HK-2 (cell line): ENCODE measurements around the gene SULF2.

Experiments used
- DNase-seq: peaks from one replicate; pipeline ENCODE4 v3.0.0-alpha.2; 2018; ENCODE audit not compliant: unreplicated experiment

Gene SULF2

DNA sequence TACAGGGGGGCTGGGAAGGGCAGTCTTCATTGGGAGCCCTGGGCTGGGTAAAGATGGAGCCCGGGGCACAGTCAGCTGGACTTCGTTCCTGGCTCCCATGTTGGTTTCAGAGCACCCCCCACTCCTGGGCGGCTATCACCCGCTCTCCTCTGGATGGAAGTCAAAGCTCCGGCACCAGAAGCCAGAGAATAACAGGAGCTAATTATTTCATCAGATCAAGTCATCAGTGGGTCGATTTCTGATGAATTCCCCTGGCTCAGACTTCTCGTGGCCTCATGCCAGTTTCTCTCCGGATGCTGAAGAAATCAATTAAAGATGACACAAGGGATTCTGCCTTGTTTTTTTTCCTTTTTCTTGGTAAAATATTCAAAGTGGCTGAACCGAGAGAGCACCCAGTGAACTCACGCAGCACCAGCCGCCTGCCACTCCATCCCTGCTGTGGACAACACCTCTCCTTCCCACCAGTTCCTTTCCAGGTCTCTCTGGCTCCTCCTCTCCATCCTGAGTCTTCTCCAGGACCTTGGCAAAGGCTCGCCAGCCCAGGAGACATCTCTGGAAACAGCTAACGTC is 22.5 kb downstream of the SULF2 start:
- DNase-seq, result no peak

DNA sequence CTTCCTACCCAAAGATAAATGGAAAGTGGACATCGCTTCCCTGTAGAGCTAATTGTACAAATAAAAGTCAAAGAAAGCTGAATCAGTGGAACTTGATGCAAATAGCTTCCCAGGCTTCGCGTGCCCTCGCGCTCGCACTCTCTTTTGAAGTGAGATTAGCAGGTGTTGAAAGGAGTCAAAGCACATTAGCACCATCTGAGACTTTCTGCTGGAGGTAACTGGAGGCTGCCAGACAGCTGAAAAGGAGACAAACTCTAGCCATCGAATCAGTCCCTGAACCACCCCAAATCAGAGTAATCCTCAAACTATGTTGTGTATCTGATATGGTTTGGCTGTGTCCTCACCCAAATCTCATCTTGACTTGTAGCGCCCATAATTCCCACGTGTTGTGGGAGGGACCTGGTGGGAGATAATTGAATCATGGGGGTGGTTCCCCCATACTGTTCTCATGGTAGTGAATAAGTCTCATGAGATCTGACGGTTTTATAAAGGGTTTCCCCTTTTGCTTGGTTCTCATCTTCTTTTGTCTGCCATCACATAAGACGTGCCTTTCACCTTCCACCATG is 23.7 kb downstream of the SULF2 start:
- no peak for DNase-seq

DNA sequence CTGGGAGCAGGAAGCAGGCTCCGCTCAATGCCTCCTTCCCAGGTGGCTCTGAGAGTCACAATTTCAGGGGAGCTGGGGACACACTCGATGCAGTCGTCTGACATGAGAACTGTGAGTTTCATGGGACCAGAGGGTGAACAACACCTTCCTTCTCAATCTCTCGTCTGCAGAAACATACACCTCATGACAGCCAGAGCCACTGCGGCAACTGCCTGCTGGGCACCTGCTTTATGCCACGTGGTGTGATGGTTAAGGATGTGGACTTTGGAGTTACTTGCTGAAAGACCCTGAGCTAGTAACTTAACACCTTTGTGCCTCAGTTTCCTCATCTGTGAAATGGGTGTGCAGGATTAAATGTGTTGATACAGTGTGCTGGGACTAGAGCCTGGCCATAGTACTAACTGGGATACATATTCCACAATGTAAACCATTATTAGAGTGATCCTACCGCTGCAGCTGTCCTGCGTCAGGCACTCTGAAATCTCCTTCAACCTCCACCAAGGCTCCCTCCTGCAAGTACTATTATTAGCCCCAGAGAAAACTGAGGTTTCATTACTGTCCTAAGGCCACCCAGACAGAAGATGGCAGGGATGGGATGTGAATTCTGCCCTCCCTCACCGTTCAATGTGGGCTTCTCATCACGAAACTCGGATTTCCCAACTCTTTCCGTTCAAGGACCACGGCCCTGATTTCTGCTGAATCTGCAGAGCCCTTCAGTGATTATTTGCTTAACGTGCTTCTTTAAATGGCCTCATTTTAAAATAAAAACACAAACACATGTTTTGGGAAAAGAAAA is 24.4 kb downstream of the SULF2 start:
- DNase-seq, result no peak

DNA sequence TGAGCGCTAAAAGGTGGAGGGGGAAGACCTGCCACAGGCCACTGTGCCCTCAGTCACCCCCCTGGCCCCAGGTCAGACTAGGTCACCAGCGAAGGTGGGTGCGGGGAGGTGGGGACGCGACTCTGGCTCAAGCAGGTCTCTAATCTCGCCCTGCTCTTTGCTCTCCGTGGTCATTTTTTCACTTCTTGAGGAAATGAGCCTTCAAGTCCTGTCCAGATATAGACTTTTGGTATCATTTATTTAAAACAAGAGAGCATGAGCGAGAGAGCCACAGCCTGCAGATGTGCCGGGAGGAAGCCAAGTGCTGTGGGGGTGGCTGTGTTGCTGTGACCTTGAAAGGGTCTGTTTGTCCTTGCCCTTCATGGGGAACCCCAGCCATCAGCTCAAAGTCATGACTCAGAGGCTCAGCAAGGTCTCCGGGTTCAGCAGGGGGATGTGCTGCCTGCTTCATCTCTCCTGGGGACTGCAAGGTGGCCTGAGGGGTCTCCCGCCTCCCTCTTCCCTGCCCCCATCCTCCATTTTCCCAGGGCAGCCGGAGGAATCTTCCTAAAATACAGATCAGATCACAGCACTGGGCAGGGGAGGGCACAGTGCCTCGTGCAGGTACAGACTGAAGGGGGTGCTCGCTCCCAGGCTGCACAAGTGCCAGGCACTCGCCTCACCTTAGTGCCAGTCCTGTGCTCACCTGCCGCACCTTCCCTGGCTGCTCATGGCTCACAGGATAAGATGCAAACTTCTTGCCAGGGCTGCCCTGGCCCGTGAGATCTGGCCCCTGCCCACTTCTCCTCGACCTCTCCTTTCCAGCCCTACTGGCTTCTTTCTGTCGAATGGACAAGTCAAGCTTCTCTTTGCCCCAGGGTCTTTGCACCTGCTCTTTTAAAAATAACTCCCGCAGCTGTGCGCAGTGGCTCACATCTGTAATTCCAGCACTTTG is 26.5 kb downstream of the SULF2 start:
- no peak for DNase-seq

DNA sequence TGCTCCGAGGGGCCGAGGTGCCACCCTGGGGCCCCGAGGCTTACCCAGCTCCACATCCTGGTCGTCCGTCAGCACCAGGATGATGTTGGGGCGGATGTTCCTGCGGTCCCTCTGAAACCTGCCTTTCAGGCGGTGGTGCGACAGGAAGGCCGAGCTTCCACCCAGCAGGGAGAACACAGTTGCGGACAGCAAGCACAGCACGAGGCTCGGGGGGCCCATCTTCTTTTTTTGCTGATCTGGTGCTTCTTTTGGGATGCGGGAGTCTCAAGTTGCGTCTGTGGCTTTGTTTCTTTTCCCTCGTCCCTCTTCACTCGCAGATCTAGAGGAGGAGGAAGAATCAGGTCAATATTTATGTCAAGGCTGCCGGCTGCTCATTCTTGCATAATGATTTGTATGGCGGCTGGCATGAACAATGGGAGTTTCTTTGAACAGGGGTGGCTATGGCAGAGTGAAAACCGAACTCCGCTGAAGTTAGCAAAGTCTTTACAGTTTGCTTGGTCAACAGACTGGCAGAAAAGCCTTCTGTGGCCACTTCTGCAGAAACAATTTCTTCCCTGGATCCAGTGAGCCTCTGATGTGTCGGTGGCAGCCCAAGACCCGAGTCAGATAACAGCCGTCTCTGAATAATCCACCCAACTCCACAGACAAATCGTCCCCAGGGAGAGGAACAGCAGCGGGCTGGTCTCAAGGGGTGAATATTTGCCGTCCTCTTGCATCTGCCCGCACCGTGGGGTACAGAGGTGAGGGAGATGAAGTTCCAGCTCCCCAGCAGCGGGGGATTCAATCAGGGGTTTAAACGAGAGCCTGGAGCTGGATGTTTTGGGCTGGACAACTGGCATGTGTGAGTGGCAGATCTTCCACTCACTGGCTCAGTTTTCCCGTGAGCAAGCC is 27.9 kb downstream of the SULF2 start:
- DNase-seq, result no peak

DNA sequence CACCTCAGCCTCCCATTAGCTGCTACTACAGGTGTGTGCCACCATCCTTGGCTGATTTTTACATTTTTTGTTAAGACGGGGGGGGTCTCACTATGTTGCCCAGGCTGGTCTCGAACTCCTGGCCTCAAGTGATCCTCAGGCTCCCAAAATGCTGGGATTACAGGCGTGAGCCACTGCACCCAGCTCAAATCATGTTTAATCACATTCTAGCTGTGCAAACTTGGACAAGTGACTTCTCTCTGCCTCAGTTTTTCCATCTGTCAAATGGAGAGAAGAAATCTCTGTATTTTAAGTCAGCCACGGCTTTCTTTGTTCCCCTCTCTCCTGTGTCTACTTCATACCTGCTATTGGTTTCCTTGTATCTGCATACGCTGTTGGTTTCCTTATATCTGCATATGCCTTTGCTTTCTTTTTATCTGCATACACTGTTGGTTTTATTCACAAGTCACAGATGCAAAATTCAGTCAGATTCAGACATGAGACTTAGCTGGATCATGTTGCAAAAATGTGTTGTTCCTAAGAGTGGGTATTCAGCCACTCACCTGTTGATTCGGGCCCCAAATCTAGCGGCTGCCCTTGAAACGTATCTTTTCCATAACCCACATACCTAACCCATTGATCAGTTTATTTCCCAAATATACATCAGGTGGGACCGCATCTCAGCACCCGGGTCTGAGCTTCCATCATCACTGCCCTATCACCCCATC is 30.2 kb downstream of the SULF2 start:
- DNase-seq, result no peak

DNA sequence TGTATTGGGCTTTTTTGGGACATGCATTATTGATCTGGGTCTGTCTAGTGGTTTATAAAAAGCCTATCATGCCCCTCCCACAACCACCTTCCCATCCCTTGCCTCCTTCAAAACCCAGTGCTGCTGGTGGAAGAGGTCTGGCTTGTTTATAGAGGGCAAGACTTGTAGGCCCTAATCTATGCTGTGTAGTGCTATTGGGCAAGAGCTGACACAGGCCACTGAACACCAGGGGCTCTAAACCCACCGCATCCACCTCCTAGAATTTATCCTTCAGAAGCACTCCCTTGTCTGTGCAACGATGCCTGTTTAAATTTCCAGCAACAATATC is 30.9 kb downstream of the SULF2 start:
- DNase-seq, result no peak

DNA sequence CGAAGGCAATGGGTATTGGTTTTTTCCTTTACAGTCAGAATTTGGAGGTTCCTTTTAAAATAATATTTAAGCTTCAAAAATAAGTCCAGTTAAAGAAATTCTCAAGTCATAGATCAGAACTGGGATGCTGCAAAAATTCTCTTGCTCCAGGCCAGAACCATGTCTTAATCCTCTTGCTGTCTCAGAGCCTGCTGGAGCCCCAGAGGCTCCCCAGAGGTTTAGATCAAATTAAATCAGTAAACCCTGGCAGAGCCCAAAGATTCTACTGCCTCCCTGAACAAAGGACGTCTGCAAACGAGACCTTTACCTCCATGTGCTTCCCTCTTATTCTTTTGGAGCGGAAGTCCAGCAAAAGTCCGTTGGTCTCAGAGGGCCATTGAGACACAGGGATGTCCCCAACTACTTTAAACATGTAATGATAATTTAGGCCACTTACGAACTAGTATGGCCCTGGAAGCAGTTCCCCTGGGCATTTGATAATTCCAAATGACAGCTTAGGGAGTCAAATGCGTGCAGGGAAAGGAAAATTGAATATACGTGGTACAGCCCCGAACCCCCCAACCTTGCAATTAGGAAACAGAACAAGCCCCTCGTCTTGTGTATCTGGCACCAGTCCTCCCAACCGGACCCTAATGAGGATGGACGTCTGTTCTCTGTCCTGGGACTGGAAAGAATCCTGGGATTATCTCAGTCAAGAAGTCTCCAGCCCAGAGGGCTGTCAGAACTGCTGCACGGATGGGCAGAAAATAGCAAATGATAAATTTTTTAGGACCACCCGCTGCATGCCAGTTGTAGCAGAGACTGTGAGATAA is 31.5 kb downstream of the SULF2 start:
- DNase-seq, result no peak

DNA sequence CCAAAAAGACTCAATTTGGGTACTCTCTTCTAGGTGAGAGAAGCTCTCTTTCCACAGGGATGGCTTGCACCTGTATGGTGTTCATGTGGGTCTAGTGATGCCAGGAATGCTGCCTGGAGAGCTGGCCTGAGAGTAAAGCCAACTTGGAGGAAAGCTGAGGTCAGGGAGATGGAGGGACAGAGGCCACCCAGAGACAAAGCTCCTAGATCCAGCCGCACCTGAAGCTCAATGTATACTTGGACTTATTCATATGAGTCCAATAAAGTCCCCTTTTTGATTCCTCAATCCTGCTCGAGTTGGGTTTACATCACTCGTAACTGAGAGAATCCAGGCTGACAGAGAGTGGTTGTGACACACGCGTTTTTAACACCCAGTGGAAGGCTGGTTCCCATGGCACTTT is 33.8 kb downstream of the SULF2 start:
- no peak for DNase-seq

DNA sequence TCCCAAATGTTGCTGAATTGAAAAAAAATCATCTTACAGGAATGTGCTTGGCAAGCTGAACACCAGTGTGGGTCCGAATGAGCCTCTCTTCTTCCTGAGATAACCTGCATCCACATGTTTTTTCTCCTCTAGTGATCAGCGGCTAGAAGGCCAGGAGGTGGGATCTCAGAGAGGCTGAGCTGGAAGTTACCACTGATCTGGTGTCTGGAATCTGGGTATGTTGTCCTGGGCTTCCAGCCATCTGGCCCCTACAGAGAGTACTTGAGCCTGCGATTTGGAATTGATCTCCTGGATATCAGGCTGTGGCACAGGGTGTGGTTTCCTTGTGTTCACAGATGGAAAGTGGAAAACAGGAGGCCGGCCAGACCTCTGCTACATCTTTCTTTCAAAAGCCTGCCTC is 35.9 kb downstream of the SULF2 start:
- no peak for DNase-seq

DNA sequence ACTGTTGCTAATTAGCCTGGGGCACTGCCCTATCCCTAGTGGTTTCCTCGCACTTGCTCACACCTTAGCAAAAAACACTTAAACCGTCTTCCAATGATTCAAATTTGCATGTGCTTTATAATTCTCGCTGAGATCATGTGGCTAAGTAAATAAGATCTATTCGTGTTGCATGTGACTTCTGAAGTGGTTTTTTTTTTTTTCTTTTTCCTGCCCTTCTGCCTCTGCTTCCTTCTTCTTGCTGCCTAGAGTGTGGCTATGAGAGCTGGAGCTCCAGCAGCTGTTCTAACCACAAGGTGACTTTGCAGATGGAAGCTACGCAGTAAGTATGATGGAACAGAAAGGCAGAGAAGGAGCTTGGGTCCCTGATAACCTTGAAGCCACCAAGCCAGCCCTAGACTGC is 36.5 kb downstream of the SULF2 start:
- no peak for DNase-seq

DNA sequence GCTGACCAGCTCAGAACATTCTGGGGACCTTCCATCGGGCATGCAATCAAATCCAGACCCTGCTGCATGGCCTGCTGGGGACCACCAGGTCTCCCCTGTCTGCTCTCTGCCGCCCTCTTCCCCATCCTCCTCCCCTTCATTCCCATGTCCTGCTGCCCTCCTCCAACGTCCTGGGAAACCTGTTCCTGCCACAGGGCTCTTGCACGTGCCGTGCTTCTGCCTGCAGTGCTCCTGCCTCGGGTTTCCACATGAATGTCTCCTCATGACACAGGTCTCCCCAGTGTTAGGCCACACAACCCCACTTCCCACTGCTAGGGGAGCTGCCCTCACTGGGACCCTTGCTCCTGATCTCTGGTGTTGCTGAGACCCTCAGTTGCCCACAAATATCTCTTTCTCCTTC is 37.2 kb downstream of the SULF2 start:
- no peak for DNase-seq

DNA sequence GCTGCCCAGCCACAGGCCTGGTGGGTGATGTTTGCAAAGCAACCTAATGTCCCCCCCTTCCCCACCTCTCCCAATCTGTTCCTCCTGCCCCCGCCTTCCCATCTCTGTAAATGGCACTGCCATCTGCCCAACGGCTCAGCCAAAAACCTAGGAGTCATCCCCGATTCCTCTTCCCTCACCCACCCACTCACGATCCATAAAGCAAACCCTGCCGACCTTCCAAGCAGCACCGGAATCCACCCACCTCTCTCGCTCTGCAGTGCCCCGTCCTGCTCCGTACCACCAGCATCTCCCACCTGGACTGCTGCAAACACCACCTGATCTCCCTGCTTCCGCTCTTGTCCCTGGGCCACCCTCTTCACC is 37.6 kb downstream of the SULF2 start:
- no peak for DNase-seq

DNA sequence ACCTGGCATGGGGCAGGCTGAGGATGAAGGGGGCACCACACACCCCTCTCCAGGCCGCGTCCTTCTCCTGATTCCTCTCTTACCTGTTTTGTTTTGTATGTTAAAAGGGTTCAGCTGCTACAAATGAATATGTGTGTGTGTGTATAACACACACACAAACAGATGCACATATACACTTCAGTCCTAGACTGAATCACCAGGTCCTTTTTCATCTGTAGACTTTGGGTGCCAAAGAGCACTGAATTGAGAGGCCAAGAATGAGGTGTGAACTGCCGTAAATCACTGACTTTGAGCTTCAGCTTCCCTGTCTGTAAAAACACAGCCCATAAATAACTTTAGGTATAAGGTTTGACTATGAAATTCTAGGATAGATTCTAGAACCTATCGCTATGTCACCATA is 40.5 kb downstream of the SULF2 start:
- DNase-seq, result no peak

DNA sequence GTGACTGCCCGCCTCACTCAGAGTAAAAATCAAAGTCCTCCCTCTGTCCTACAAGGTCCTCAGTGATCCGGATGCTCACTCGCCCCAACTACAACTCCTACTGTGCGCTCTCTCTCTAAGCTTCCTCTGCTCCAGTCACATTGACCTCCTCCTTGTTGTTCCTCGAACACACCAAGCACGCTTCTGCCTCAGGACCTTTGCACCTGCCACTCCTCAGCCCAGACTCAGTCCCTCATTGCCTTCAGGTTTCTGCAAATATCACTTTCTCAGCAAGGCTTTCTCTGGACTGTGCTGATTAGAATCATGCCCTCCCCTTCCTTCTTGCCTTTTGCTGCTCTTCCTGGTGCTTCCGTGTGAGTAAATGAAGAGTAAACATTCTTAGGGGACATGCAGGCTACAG is 41.6 kb downstream of the SULF2 start:
- no peak for DNase-seq

DNA sequence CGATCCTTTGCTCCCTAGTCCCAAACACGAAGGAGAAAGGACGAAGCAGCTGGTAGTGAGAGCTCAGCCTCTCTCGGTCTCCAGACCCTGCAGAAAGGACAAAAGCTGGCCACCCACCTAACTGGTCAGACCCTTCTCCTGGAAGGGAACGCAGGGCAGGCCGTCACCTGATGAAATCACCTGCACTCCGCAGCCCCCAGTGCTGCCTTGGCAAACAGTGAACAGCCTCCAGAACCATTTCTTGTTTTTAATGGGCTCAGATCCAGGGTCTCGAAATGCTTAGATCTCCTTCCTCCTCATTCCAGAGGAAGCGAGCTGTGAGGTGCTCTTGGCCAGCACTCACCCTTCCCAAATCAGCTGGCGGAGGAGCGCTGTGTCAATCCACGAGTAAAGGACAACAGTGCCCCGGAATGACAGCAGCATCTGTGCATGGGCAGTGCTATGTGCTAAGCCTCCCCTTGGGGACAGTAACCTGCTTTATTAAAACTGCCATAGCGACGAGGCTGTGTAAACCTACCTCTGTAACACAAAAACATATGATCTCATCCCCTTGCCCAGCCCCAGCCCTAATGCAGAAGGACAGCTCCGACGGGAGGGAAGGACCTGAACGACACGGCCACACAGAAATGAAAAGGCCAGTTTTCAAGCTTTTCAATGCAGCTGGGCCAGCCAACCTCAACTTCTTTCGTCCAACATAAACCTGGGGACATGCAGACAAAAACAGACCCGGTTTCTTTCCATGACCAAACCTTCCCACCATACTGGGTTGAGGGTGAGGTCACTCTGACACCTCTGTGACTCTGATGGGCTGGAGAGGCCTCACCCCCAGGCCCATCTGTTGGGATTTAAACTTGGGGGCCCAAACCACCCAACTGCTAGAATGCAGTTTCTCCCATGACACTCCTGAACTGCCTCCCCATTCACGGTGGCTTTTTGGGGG is 43.3 kb downstream of the SULF2 start:
- DNase-seq, result no peak

DNA sequence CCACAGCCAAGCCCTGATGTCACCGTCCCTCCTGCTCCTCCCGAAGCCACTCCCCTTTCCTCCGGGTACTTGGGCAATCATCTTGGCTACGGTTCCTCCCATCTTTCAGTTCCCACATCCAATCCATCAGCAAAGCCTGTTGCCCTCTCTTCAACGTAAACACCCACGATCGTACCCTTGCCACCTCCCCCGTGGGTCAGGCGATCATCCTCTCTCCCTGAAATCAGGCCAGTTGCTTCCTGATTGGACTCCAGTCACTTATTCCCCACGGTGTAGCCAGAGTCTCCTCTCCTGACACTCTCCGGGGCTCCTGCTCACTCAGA is 44.5 kb downstream of the SULF2 start:
- DNase-seq, result no peak

DNA sequence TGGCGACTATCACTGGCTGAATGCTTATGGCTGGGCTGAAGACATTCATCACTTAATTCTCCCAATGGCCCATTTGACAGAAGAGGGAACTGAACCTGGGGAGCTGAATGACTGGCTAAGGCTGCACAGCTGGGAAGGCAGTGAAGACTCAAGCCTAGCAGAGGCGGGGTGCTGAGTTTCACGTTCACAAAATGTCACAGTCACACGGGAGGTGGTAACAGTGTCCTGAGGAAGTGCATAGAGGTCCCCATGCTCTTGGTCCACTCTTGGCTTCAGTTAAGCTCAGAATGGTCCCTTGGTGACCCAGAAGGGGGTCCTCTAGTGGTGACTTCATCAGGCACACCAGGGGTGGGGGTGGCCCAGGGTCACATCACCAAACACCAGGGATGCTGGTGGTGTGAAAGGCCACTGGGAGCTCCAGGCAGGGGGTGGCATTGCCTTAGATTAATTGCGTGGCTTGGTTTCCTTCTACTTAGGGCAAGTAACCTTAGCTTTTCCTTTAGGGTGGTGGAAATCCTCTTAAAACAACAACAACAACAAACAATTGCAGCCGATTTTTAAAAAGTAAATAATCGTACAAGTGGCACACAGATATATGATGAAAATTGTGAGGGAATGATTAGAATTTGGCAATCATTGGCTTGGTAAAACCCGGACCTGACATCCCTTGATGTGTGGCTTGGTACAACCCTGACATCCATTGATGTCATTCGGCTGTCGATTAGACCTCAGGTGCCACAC is 45.0 kb downstream of the SULF2 start:
- DNase-seq, result no peak
